A673 (cell line): ENCODE results near the gene KRT72. TPM values are rescaled to one million over a fixed set of nuclear protein-coding genes. Genes with fewer than 3 reads are reported as not detected.

Source experiments
- BruUV-seq: library from RNA; stranded (reverse); fragments of 400-500 nt; replicated peaks from 2 replicates; lab custom pipeline; 2021; lab: Mats Ljungman, UMichigan
- CTCF ChIA-PET: fragments of 300-600 bp; sonication (Branson Sonifier 250); formaldehyde crosslinking; loops from one replicate; lab custom pipeline; 2022; ENCODE audit warnings: antibody characterized with exemption; lab: Charles Lee
- POLR2A ChIA-PET: fragments of 300-600 bp; sonication (Branson Sonifier 250); formaldehyde crosslinking; loops from one replicate; lab custom pipeline; 2022; ENCODE audit warnings: antibody characterized with exemption; ENCODE audit not compliant: low non-redundant PET; lab: Charles Lee
- DNase-seq: peaks from one replicate; pipeline ENCODE4 v3.0.0-alpha.2; 2015; ENCODE audit warnings: low spot score
- H3K27ac ChIP-seq: fragments of 200-600 bp; sonication (generic); 2 replicates; pipeline ENCODE4 v1.5.1; 2016; ENCODE audit warnings: mixed run types, low read depth, mild to moderate bottlenecking, mixed read lengths, antibody characterized with exemption, low read length; ENCODE audit not compliant: poor library complexity, severe bottlenecking
- H3K27me3 ChIP-seq: fragments of 200-600 bp; sonication (generic); replicated peaks from 2 replicates; pipeline ENCODE4 v1.6.1; 2017; ENCODE audit warnings: mixed run types, low read depth, mild to moderate bottlenecking, mixed read lengths, antibody characterized with exemption, low read length; ENCODE audit not compliant: insufficient read depth, poor library complexity
- H3K36me3 ChIP-seq: fragments of 200-600 bp; sonication (generic); 2 replicates; pipeline ENCODE4 v1.6.1; 2016; ENCODE audit warnings: mixed run types, mild to moderate bottlenecking, mixed read lengths, antibody characterized with exemption, low read length; ENCODE audit not compliant: insufficient read depth, poor library complexity, severe bottlenecking
- H3K4me1 ChIP-seq: fragments of 200-600 bp; sonication (generic); 2 replicates; pipeline ENCODE4 v1.6.1; 2017; ENCODE audit warnings: mixed run types, mild to moderate bottlenecking, mixed read lengths, antibody characterized with exemption, low read length; ENCODE audit not compliant: insufficient read depth, poor library complexity, severe bottlenecking
- H3K4me3 ChIP-seq: fragments of 200-600 bp; sonication (generic); 2 replicates; pipeline ENCODE4 v1.5.1; 2016; ENCODE audit warnings: low read depth, mixed run types, mild to moderate bottlenecking, mixed read lengths, low read length; ENCODE audit not compliant: poor library complexity, severe bottlenecking
- H3K9me3 ChIP-seq: fragments of 200-600 bp; sonication (generic); 2 replicates; pipeline ENCODE4 v1.6.1; 2016; ENCODE audit warnings: mixed run types, low read depth, mild to moderate bottlenecking, mixed read lengths, antibody characterized with exemption, low read length; ENCODE audit not compliant: poor library complexity, severe bottlenecking
- CTCF ChIP-seq: fragments of 300-800, 200-600 bp; sonication (generic); conservative IDR thresholded peaks from 2 replicates; pipeline ENCODE4 v1.5.1; 2017; ENCODE audit warnings: low read depth, mild to moderate bottlenecking, antibody characterized with exemption, low read length, moderate library complexity, mixed read lengths
- EZH2 ChIP-seq: fragments of 200-600 bp; sonication (generic); IDR thresholded peaks from 2 replicates; pipeline ENCODE4 v1.6.1; 2017; ENCODE audit warnings: borderline replicate concordance, low read depth, mild to moderate bottlenecking, mixed read lengths, antibody characterized with exemption, low read length; ENCODE audit not compliant: poor library complexity, severe bottlenecking
- intact Hi-C: fragments of 100-400 bp; cut with micrococcal nuclease; formaldehyde crosslinking; loops from one replicate; pipeline ENCODE4 v1.10.0; 2022; ENCODE audit not compliant: unreplicated experiment
- total RNA-seq: library from RNA; stranded (reverse); gene quantifications from 2 replicates; pipeline ENCODE4 v1.2.3, GENCODE V29; 2021

KRT72 gene
- total RNA-seq, 1 experiment from 2014 or later: not detected

GRCh38 chr12:52643233-52644077, 42.2 kb upstream of the KRT72 start:
- Histone ChIP-seq H3K9me3 (no peaks in the 10 kb centered on the region), H3K4me1 (no peaks in the 10 kb centered on the region), H3K36me3 (no peaks in the 10 kb centered on the region), H3K27me3 (no peaks in the 10 kb centered on the region), H3K27ac (no peak overlapping the region), H3K4me3 (no peak overlapping the region)
- TF ChIP-seq EZH2 (no peak), CTCF (no peak)
- CTCF ChIA-PET: no interaction called here
- POLR2A ChIA-PET: no interaction called here
- intact Hi-C loops: no loop called here
- no peak for DNase-seq
- no TSS peak for BruUV-seq

- BruUV-seq: no TSS peak
- TF ChIP-seq EZH2: no peak
- DNase-seq: no peak
- Histone ChIP-seq H3K27ac (no peak overlapping the region), H3K27me3 (no peaks in the 10 kb centered on the region), H3K4me3 (no peak overlapping the region), H3K9me3 (no peaks in the 10 kb centered on the region), H3K4me1 (peaks cover 3% of the 10 kb centered on the region), H3K36me3 (no peaks in the 10 kb centered on the region)
- POLR2A ChIA-PET: no interaction called here
- CTCF ChIA-PET: no interaction called here
- intact Hi-C loops: no loop called here
These were observed 40.2 kb upstream of the KRT72 start for GRCh38 chr12:52641468-52641867.

GRCh38 chr12:52637299-52637698, 36.0 kb upstream of the KRT72 start:
- ChIA-PET CTCF (no interaction called here), POLR2A (no interaction called here)
- Histone ChIP-seq H3K4me1 (peaks cover 6% of the 10 kb centered on the region), H3K4me3 (no peak overlapping the region), H3K9me3 (no peaks in the 10 kb centered on the region), H3K27me3 (no peaks in the 10 kb centered on the region), H3K36me3 (no peaks in the 10 kb centered on the region), H3K27ac (no peak overlapping the region)
- intact Hi-C loops: no loop called here
- no peak for DNase-seq
- TF ChIP-seq CTCF (no peak), EZH2 (no peak)
- BruUV-seq: no TSS peak
